HG03025 (cell line): ENCODE data around the gene MCM7.

Experiments used
- ATAC-seq: cut with Tn5 transposase; IDR thresholded peaks from one replicate; pipeline ENCODE4 v1.9.1; 2021; ENCODE audit warnings: mild to moderate bottlenecking, moderate library complexity; ENCODE audit not compliant: unreplicated experiment, low FRiP score

The MCM7 gene

GRCh38 chr7:100098913-100099312 lies 2.3 kb downstream of the MCM7 start:
- no peak for ATAC-seq

- no peak for ATAC-seq
These were observed 5.5 kb downstream of the MCM7 start for GRCh38 chr7:100095704-100096103.

- ATAC-seq, result no peak
These were observed 5.9 kb downstream of the MCM7 start for GRCh38 chr7:100095289-100095688.

- ATAC-seq, result no peak
These were observed 7.2 kb downstream of the MCM7 start for GRCh38 chr7:100093925-100094486.

- no peak for ATAC-seq
These were observed 7.7 kb downstream of the MCM7 start for GRCh38 chr7:100093498-100093897.

GRCh38 chr7:100093054-100093453 lies 8.1 kb downstream of the MCM7 start:
- ATAC-seq, result no peak

GRCh38 chr7:100091411-100092181 lies 9.6 kb downstream of the MCM7 start:
- ATAC-seq, result no peak

- no peak for ATAC-seq
These were observed 10.4 kb downstream of the MCM7 start for GRCh38 chr7:100090527-100091410.

GRCh38 chr7:100089458-100090196 lies 11.6 kb downstream of the MCM7 start:
- no peak for ATAC-seq

GRCh38 chr7:100088621-100089457 lies 12.4 kb downstream of the MCM7 start, which contains the start of gene COPS6:
Gene COPS6, plus strand, starts transcription at chr7:100088969. Its CDS starts 22 bp downstream, at chr7:100088991.
- ATAC-seq, result no peak

GRCh38 chr7:100088095-100088620 lies 13.0 kb downstream of the MCM7 start:
- no peak for ATAC-seq

GRCh38 chr7:100087055-100087750 lies 14.0 kb downstream of the MCM7 start:
- ATAC-seq, result no peak

GRCh38 chr7:100085515-100085914 lies 15.7 kb downstream of the MCM7 start:
- no peak for ATAC-seq

GRCh38 chr7:100082978-100083377 lies 18.2 kb downstream of the MCM7 start:
- no peak for ATAC-seq

- ATAC-seq, result peak; percentile 77
These were observed 19.6 kb downstream of the MCM7 start, which contains the start of gene ZNF3 for GRCh38 chr7:100081535-100082102. Gene ZNF3, minus strand, starts transcription at chr7:100081723. Its CDS starts 4,366 bp downstream, at chr7:100077357.

GRCh38 chr7:100080907-100081534 lies 20.2 kb downstream of the MCM7 start:
- ATAC-seq, result no peak

GRCh38 chr7:100079024-100079560 lies 22.1 kb downstream of the MCM7 start:
- ATAC-seq, result no peak

- ATAC-seq, result no peak
These were observed 24.0 kb downstream of the MCM7 start for GRCh38 chr7:100077205-100077604.
